Adrenal gland (tissue), 12 donors: ENCODE results near the gene MAST4. TPM values are rescaled to one million over a fixed set of nuclear protein-coding genes. Genes with fewer than 3 reads are reported as not detected.

ENCODE experiments used
- DNase-seq, 7 donors: peaks; one replicate each; pipeline ENCODE4 v3.0.0-alpha.2; 2019 to 2020
- H3K27ac ChIP-seq, 5 donors: fragments of 200-600 bp; sonication (generic) in 4 of 5; 1 replicate in 3 of 5; 2 replicates in 2 of 5; pipeline versions ENCODE4 v1.5.1 to v1.8.0; 2016 to 2020; ENCODE audit warnings: mild to moderate bottlenecking in 1 of 5
- H3K27me3 ChIP-seq: fragments of 200-600 bp; 2 replicates; pipeline ENCODE4 v1.8.0; 2021
- H3K36me3 ChIP-seq, 2 donors: fragments of 200-600 bp; replicated peaks in 1 of 2; 1 replicate in 1 of 2; 2 replicates in 1 of 2; pipeline versions ENCODE4 v1.5.1 to v1.8.0; 2018 to 2022
- H3K4me1 ChIP-seq, 2 donors: fragments of 200-600 bp; replicated peaks in 1 of 2; 1 replicate in 1 of 2; 2 replicates in 1 of 2; pipeline versions ENCODE4 v1.5.1 to v1.8.0; 2018 to 2021
- H3K4me3 ChIP-seq, 4 donors: fragments of 200-600 bp; sonication (generic) in 3 of 4; one replicate each; pipeline ENCODE4 v1.5.1; 2016 to 2018
- H3K9me3 ChIP-seq, 3 donors: fragments of 200-600 bp; sonication (generic) in 1 of 3; replicated peaks in 1 of 3; 1 replicate in 2 of 3; 2 replicates in 1 of 3; pipeline versions ENCODE4 v1.5.1 to v1.8.0; 2016 to 2021
- POLR2A ChIP-seq, 2 donors: fragments of 450-650 bp; IDR thresholded peaks; one replicate each; pipeline ENCODE4 v1.6.1; 2017; ENCODE audit warnings: antibody characterized with exemption in 2 of 2, mild to moderate bottlenecking in 2 of 2, moderate library complexity in 1 of 2
- WGBS, 4 donors: extraction: QIAGEN DNeasy Blood & Tissue Kit in 2 of 4; methylation state at CpG; one replicate each; pipeline versions ENCODE4 v1.1.5 to v1.1.7; 2013 to 2017; 5-methylcytosine and 5-hydroxymethylcytosine counted together
- intact Hi-C, 2 donors: fragments of 100-400 bp; cut with DNase I; formaldehyde crosslinking; loops; one replicate each; pipeline versions ENCODE4 v1.14.1 to v1.15.0; 2022 to 2023
- polyA plus RNA-seq, 3 donors: library from polyadenylated mRNA; stranded (reverse); fragments of 200-250 nt in 2 of 3; fragments of 350-450 nt in 1 of 3; fragmentation: Illumina TruSeq in 1 of 3; extraction: RNeasy Lipid Tissue Mini Kit (QIAGEN cat#74804) in 1 of 3; gene quantifications; one replicate each; pipeline ENCODE4 v1.2.3, GENCODE V29; 2013 to 2014
- total RNA-seq, 9 donors: library from RNA; depleted of rRNA in 4 of 9; stranded (reverse); fragments of >200 nt in 4 of 9; fragments of 120-200 nt in 1 of 9; fragmentation: NEBNext Ultra II Directional in 1 of 9; extraction: Animal tissue kit (Norgen Biotek cat#: 25700) in 1 of 9; gene quantifications; one replicate each; pipeline versions ENCODE4 v1.1.0 to v1.2.4, GENCODE V29; 2013 to 2023
- TF ChIP-seq, protein P1 (sequence below), 6 experiments: fragments of 450-650 bp in 4 of 6; fragments of 200-600 bp in 2 of 6; sonication (generic) in 1 of 6; IDR thresholded peaks; 1 replicate in 5 of 6; 2 replicates in 1 of 6; pipeline versions ENCODE4 v1.5.1 to v1.8.0; 2016 to 2021; ENCODE audit warnings: antibody characterized with exemption in 6 of 6, mild to moderate bottlenecking in 2 of 6, moderate library complexity in 1 of 6
- donor health status: healthy with polysubstance abuse.
- donor health status: Bipolar disorder and iron deficiency.
- donor health status: DM: yes; HTN: yes; CAD: no.
- donor health status: DM: no; HTN: no; CAD: no.
- donor health status: DM: no; HTN: no; CAD: no.
- donor health status: DM: yes; HTN: yes; CAD: no.

MAST4 gene
- total and polyA plus RNA-seq, 12 donors, result 12.3 to 95.0 (median 42.8) TPM

DNA sequence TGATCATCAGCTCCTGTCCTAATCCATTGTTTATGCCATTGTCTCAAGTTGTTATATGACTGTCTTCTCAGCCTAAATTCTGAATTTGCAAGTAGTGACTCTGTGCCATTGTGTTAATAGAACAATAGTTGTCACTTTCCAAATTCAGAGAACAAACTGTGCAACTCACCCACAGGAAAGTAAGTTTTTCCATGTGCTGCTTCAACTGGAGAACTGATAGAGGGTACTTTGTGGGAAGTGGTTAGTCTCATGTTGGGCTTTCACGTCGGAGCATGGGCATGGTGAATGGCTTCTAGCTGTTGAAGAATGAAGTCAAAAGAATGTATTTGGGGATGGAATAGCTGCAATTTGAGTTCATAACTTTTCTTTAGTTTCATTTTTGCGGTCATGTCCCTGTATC lies 454.4 kb downstream of the MAST4 start:
- no peak overlapping the region for H3K27ac ChIP-seq
- intact Hi-C loops, result no loop called here

DNA sequence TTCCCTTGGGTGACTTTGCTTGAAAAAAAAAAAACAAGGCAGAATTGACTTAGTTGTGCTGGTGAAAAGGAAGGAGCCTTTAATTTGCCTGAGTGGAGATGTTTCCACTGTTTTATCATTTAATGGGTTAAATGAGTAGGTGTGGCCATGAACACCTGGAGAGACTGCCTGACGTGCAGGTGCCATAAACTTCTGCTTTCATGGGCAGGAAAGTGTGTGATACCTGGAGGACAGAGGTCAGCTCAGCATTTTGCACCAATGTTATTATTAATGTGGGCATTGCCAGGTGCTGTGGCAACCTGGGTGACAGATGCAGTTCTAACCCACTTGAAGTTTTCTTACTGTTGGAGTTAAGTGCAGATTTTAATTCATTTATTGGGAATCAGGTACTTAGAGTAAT lies 455.0 kb downstream of the MAST4 start:
- Histone ChIP-seq H3K27ac (no peak overlapping the region), H3K4me1 (peaks cover 11 to 31% of the 10 kb centered on the region in 2 donors), H3K36me3 (no peaks in the 10 kb centered on the region), H3K4me3 (no peak overlapping the region), H3K27me3 (no peaks in the 10 kb centered on the region), H3K9me3 (no peaks in the 10 kb centered on the region)
- no peak for DNase-seq
- no peak for TF ChIP-seq POLR2A (IDR thresholded peaks at IDR 0.05)
- TF ChIP-seq, protein P1, sequence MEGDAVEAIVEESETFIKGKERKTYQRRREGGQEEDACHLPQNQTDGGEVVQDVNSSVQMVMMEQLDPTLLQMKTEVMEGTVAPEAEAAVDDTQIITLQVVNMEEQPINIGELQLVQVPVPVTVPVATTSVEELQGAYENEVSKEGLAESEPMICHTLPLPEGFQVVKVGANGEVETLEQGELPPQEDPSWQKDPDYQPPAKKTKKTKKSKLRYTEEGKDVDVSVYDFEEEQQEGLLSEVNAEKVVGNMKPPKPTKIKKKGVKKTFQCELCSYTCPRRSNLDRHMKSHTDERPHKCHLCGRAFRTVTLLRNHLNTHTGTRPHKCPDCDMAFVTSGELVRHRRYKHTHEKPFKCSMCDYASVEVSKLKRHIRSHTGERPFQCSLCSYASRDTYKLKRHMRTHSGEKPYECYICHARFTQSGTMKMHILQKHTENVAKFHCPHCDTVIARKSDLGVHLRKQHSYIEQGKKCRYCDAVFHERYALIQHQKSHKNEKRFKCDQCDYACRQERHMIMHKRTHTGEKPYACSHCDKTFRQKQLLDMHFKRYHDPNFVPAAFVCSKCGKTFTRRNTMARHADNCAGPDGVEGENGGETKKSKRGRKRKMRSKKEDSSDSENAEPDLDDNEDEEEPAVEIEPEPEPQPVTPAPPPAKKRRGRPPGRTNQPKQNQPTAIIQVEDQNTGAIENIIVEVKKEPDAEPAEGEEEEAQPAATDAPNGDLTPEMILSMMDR (IDR thresholded peaks at IDR 0.05), result no peak
- whole genome bisulfite sequencing, 4 donors, result 53 to 80% (median 61%) methylated on average over 1 of the region's 1 CpG
- intact Hi-C loops, result no loop called here

More for the DNA sequence above, 454.4 kb downstream of the MAST4 start:
- H3K27me3 ChIP-seq, result no peaks in the 10 kb centered on the region
- H3K4me1 ChIP-seq, result peaks cover 11 to 36% of the 10 kb centered on the region in 2 donors
- H3K36me3 ChIP-seq, result no peaks in the 10 kb centered on the region
- no peaks in the 10 kb centered on the region for H3K9me3 ChIP-seq
- DNase-seq, result no peak
- 80 to 89% (median 84%) methylated on average over 3 of the region's 3 CpGs for WGBS, 4 donors
- TF ChIP-seq, protein P1 (IDR thresholded peaks at IDR 0.05), result no peak
- no peak for TF ChIP-seq POLR2A (IDR thresholded peaks at IDR 0.05)
- no peak overlapping the region for H3K4me3 ChIP-seq

DNA sequence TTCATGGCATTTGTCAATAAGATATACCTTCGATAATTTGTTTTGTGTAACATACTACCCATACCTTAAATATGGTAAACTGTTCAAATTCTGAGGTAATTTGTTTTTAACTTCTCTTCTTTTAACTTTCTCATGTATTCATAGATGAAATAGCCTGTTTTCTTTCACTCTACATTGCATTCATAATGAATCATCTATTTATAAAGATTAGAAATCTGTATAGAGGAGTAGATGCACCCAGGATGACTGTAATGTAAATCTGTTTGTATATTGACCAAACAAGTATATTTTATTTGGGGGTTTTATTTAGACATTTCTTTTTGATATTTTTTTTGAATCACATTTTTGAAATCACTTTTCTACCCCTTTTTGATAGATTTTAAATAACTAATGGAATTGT lies 455.8 kb downstream of the MAST4 start:
- intact Hi-C loops, result no loop called here
- WGBS, 4 donors, result 57 to 69% (median 58%) methylated on average over 1 of the region's 1 CpG
- TF ChIP-seq, protein P1 (IDR thresholded peaks at IDR 0.05), result no peak
- no peak for TF ChIP-seq POLR2A (IDR thresholded peaks at IDR 0.05)
- H3K27ac ChIP-seq, result no peak overlapping the region
- H3K4me3 ChIP-seq, result no peak overlapping the region
- no peaks in the 10 kb centered on the region for H3K36me3 ChIP-seq
- H3K27me3 ChIP-seq, result no peaks in the 10 kb centered on the region
- DNase-seq, result no peak
- peaks cover 4 to 22% of the 10 kb centered on the region in 2 donors for H3K4me1 ChIP-seq
- H3K9me3 ChIP-seq, result no peaks in the 10 kb centered on the region

DNA sequence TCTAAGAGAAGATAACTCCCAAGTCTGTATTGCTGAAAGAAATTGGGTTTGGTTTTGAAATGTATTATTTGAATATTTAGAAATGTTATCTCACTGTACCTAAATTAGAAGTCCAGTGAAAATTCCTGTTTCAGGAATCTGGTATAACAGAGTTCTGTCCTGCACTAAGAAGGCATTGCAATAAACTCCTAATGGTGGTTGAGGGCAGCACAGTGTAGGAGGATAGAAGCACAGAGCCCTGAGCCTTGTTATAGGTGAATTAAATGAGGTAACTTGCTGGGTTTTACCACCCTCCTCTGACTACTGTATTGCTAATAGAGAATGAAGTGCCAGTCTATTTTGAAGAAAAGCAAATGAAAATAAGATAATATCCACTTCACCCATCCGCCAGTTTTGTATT lies 457.0 kb downstream of the MAST4 start:
- WGBS, 4 donors, result 81 to 90% (median 85%) methylated on average over 1 of the region's 1 CpG
- no peak for TF ChIP-seq POLR2A (IDR thresholded peaks at IDR 0.05)
- TF ChIP-seq, protein P1 (IDR thresholded peaks at IDR 0.05), result no peak
- no peak for DNase-seq
- Histone ChIP-seq H3K9me3 (no peaks in the 10 kb centered on the region), H3K27me3 (no peaks in the 10 kb centered on the region), H3K4me3 (no peak overlapping the region), H3K27ac (no peak overlapping the region), H3K4me1 (peaks cover 0 to 13% of the 10 kb centered on the region in 2 donors), H3K36me3 (no peaks in the 10 kb centered on the region)
- intact Hi-C loops, result no loop called here
